ENCODE data around the gene CEP85L.
A peak's percentile ranks its signal among the peaks of the same experiment; 100 is the strongest.

The CEP85L gene

DNA sequence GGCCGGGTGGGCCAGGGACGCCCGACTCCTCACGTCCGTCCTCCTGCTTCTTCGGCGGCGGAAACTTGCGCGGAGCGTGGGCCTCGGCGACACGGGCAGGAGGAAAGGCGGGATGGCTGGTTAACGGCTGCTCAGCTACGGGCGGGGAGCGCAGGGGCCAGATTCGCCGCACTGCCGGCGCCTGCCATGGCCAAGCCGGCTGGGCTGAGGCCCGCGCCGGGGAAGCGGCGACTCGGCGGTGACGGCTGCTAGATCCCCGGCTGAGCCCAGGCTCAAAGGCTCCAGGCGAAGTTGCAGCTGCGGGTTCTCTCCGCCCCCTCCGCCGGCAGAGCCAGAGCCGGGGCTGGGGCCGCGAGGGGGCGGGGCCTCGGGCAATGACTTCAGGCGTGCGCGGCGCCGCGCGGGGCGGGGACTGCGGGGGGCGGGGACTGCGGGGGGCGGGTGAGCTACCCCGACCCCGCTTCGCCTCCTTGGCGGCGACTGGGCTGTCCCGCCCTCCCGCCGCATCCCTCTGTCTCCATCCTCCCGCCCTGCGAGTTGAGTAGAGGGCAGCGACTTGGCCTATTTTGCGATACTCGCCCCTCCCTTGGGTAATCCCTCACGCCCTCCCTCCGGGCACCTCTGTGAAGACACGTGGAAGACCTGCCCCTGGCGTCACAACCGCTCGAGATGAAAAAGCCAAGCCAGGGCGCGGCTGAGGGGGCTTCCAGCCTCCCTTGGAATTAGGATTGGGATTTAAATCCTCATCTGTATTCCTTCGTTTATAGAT, at the start of gene CEP85L:
CEP85L (minus strand) TSS at position 310 of the 769 bp plus-strand sequence. CDS start 322 bp downstream, outside the sequence.
- peak within 1 kb of the TSS; percentile 76 to 91 for H3K4me3 ChIP-seq (ENCODE audit: low read depth in 1 of 2, low read length in 2 of 2)
- H3K4me1 ChIP-seq (ENCODE audit: control insufficient read depth in 1 of 2, insufficient read depth in 2 of 2, low read length in 2 of 2): peaks cover 5 to 22% of the 10 kb centered on the region in 2 donors
- H3K27ac ChIP-seq (ENCODE audit: low read length): peak within 1 kb of the TSS; percentile 69
- H3K27me3 ChIP-seq (ENCODE audit: low read depth, low read length): no peaks in the 10 kb centered on the region
- H3K36me3 ChIP-seq (ENCODE audit: control insufficient read depth in 1 of 2, insufficient read depth in 2 of 2, low read length in 2 of 2): peaks cover 0 to 7% of the 10 kb centered on the region in 2 donors
- H3K9me3 ChIP-seq (ENCODE audit: control insufficient read depth in 1 of 2, low read length in 2 of 2): no peaks in the 10 kb centered on the region

DNA sequence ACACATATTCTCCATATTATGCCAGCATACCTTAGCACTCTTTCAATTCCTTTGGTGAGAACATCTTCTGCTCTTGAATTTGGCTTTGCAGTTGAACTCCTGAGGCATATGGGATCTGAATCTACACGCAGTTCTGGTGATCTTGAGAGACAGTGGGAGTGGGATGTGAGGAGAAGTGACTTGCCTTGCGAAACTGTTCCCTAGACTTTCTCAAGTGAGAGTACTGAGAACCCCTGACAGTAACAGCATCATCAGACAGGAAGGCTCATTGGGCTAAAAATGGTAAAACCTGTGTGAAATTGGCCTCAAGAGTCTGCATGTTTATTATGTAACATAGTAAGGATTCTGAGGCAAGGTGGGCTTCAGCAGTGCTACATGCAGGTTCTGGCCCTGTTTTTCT, 49.1 kb upstream of the CEP85L start:
- H3K4me1 ChIP-seq (ENCODE audit: control insufficient read depth in 1 of 2, insufficient read depth in 2 of 2, low read length in 2 of 2): peaks cover 2 to 8% of the 10 kb centered on the region in 2 donors
- no peak overlapping the region for H3K27ac ChIP-seq (ENCODE audit: low read length)
- H3K9me3 ChIP-seq (ENCODE audit: control insufficient read depth in 1 of 2, low read length in 2 of 2): no peaks in the 10 kb centered on the region
- H3K27me3 ChIP-seq (ENCODE audit: low read depth, low read length): no peaks in the 10 kb centered on the region
- no peak overlapping the region for H3K4me3 ChIP-seq (ENCODE audit: low read depth in 1 of 2, low read length in 2 of 2)
- H3K36me3 ChIP-seq (ENCODE audit: control insufficient read depth in 1 of 2, insufficient read depth in 2 of 2, low read length in 2 of 2): no peaks in the 10 kb centered on the region

DNA sequence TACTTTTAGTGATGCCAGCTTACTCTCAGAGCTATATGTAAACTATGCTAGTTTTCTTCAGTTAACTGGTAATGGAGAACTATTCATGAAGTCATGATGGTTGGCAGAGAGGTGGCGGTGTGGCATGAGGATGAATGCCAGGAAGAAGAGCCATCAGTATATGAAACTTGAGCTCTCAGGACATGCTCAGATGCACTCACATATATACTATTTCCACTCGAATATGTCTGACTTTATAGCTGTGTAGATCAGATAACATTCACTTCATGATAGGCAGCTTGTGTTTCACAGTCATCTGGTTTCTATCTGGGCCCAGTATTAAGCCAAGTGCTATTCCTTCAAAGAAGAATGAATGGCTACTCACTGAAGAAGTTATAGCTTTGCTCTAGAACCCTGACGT, 46.2 kb upstream of the CEP85L start:
- no peak overlapping the region for H3K4me3 ChIP-seq (ENCODE audit: low read depth in 1 of 2, low read length in 2 of 2)
- no peak overlapping the region for H3K27ac ChIP-seq (ENCODE audit: low read length)
- H3K27me3 ChIP-seq (ENCODE audit: low read depth, low read length): no peaks in the 10 kb centered on the region
- no peaks in the 10 kb centered on the region for H3K4me1 ChIP-seq (ENCODE audit: control insufficient read depth in 1 of 2, insufficient read depth in 2 of 2, low read length in 2 of 2)
- no peaks in the 10 kb centered on the region for H3K36me3 ChIP-seq (ENCODE audit: control insufficient read depth in 1 of 2, insufficient read depth in 2 of 2, low read length in 2 of 2)
- H3K9me3 ChIP-seq (ENCODE audit: control insufficient read depth in 1 of 2, low read length in 2 of 2): no peaks in the 10 kb centered on the region

DNA sequence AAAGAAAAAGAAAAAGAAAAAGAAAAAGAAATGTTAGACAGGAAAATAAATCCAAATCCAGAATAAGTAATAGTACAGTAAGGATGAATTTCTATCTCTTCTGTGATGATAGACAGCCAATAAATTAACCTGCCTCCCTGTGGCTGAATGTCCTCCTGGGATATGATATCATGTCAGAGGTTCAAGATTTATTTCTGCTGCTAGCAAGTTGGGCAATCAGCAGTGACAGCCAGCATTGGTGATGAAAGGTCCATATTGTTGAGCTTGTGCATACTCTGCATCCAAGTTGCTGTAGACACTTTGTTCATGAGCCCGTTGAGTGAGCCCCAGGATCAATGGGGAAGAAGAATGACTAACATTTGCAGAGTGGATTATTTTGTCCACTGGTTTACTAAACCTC, 44.9 kb upstream of the CEP85L start:
- no peaks in the 10 kb centered on the region for H3K4me1 ChIP-seq (ENCODE audit: control insufficient read depth in 1 of 2, insufficient read depth in 2 of 2, low read length in 2 of 2)
- H3K4me3 ChIP-seq (ENCODE audit: low read depth in 1 of 2, low read length in 2 of 2): no peak overlapping the region
- no peaks in the 10 kb centered on the region for H3K27me3 ChIP-seq (ENCODE audit: low read depth, low read length)
- no peaks in the 10 kb centered on the region for H3K36me3 ChIP-seq (ENCODE audit: control insufficient read depth in 1 of 2, insufficient read depth in 2 of 2, low read length in 2 of 2)
- H3K9me3 ChIP-seq (ENCODE audit: control insufficient read depth in 1 of 2, low read length in 2 of 2): no peaks in the 10 kb centered on the region
- H3K27ac ChIP-seq (ENCODE audit: low read length): no peak overlapping the region

DNA sequence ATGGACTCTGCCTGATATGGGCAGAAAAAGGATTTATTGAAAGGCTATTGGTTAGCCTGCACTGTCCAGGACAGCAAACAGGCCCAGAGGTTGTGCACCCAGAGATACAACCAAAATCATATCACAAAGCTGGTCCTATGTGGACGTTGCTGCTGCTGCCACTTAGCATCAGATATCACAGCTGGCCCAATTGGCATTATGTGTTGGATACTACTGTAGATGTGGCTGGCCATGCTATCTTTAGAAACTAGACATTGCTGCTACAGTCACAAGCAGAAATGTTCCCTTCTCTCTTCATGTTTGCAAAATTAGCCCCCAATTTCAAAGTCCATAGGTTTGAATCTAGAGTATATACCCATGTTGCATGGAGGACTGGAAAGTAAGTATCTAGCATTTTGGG, 42.2 kb upstream of the CEP85L start:
- no peaks in the 10 kb centered on the region for H3K4me1 ChIP-seq (ENCODE audit: control insufficient read depth in 1 of 2, insufficient read depth in 2 of 2, low read length in 2 of 2)
- H3K4me3 ChIP-seq (ENCODE audit: low read depth in 1 of 2, low read length in 2 of 2): no peak overlapping the region
- no peaks in the 10 kb centered on the region for H3K36me3 ChIP-seq (ENCODE audit: control insufficient read depth in 1 of 2, insufficient read depth in 2 of 2, low read length in 2 of 2)
- no peaks in the 10 kb centered on the region for H3K9me3 ChIP-seq (ENCODE audit: control insufficient read depth in 1 of 2, low read length in 2 of 2)
- no peak overlapping the region for H3K27ac ChIP-seq (ENCODE audit: low read length)
- no peaks in the 10 kb centered on the region for H3K27me3 ChIP-seq (ENCODE audit: low read depth, low read length)

DNA sequence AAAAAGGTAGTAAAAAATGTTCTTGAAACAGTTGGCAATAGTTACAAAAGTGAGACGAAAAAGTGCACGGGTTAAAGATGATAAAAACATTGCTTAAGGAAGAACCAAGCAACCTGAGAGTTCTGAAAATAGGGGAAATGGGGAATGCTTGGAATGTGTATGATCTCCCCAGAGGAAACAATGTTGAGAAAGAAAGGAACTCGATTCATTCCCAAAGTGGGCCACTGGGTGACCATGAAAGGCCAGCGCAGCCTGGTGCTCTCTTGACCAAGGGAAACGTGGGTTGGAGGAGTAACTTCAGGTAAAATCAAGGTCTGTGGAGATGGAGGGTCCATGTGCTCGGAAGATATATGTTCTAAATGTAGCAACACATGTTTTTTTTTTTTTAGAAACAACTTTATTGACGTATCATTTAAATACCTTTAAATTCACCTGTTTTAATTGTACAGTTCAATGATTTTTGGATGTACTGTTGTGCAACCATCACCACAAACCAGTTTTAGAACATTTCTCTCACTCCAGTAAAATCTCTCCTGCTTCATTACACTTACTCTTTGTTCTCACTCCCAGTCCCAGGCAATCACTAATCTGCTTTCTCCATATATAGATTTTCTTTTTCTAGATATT, 34.5 kb upstream of the CEP85L start:
- Histone ChIP-seq H3K36me3 (ENCODE audit: control insufficient read depth in 1 of 2, insufficient read depth in 2 of 2, low read length in 2 of 2) (no peaks in the 10 kb centered on the region), H3K27me3 (ENCODE audit: low read depth, low read length) (no peaks in the 10 kb centered on the region), H3K27ac (ENCODE audit: low read length) (no peak overlapping the region), H3K9me3 (ENCODE audit: control insufficient read depth in 1 of 2, low read length in 2 of 2) (no peaks in the 10 kb centered on the region), H3K4me1 (ENCODE audit: control insufficient read depth in 1 of 2, insufficient read depth in 2 of 2, low read length in 2 of 2) (peaks cover 0 to 6% of the 10 kb centered on the region in 2 donors), H3K4me3 (ENCODE audit: low read depth in 1 of 2, low read length in 2 of 2) (no peak overlapping the region)

DNA sequence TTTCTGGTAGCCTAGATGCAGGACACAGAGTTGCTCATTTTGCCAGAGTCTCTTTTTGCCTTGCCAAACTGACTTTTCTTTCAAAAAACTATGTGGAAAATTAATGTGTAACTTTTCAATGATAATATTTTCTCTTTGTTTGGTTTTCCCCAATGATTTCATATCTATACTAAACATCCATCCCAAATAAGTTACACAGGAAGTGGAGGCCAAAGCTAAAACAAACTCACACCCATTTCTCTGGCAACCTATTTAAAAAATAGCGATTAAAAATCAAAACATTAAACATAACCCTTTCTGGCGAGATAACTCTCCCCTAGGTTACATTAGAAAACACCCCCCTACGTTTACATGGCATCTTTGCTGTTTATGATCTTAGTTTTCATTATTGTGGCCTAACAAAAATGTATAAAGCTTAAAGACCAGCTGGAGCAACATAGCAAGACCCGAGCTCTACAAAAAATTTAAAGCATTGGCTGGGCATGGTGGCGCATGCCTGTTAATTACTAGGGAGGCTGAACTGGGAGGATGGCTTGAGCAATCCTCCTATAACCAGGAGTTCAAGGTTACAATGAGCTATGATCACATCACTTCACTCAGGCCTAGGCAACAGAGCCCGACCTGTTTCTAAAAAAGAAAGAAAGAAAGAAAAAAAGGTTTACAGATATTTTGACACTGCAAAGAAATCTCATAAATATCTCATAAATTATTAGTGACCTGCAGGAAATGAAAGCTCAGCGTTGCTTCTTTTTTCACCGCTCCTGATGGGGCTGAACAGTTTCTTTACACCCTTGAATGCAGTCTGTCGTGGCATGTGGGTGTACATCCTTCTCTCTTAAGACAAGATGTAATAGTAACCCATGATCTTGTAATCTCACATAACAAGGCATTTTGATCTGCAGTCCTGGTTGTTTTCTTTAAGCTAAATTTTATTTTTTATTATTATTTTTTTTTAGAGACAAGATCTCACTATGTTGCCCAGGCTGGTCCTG, 32.8 kb upstream of the CEP85L start:
- Histone ChIP-seq H3K4me3 (ENCODE audit: low read depth in 1 of 2, low read length in 2 of 2) (no peak overlapping the region), H3K27ac (ENCODE audit: low read length) (no peak overlapping the region), H3K9me3 (ENCODE audit: control insufficient read depth in 1 of 2, low read length in 2 of 2) (no peaks in the 10 kb centered on the region), H3K27me3 (ENCODE audit: low read depth, low read length) (no peaks in the 10 kb centered on the region), H3K4me1 (ENCODE audit: control insufficient read depth in 1 of 2, insufficient read depth in 2 of 2, low read length in 2 of 2) (peaks cover 0 to 6% of the 10 kb centered on the region in 2 donors), H3K36me3 (ENCODE audit: control insufficient read depth in 1 of 2, insufficient read depth in 2 of 2, low read length in 2 of 2) (no peaks in the 10 kb centered on the region)

DNA sequence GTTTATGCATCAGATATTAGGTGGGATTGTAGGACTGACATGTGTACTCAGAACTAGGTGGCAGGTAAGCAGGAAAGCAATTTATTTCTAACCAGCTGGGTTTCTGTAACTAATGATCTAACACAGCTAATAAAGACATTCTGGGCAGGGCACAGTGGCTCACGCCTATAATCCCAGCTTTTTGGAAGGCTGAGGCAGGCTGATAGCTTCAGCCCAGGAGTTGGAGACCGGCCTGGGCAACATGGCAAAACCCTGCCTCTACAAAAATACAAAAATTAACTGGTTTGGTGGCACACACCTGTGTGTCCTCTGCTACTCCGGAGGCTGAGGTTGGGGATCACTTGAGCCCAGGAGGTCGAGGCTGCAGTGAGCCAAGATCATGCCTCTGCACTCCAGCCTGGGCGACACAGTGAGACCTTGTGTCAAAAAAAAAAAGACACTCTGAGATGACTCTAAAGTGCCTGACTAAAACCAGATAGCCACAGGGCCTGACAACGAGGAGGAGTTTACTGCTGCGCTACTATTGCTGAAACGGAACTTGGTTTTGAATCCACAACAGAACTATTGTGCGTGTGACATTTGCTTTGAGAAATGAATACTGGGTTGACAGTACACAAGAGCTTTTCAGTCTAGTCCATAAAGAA, 29.2 kb upstream of the CEP85L start:
- Histone ChIP-seq H3K36me3 (ENCODE audit: control insufficient read depth in 1 of 2, insufficient read depth in 2 of 2, low read length in 2 of 2) (no peaks in the 10 kb centered on the region), H3K27ac (ENCODE audit: low read length) (no peak overlapping the region), H3K4me3 (ENCODE audit: low read depth in 1 of 2, low read length in 2 of 2) (no peak overlapping the region)

DNA sequence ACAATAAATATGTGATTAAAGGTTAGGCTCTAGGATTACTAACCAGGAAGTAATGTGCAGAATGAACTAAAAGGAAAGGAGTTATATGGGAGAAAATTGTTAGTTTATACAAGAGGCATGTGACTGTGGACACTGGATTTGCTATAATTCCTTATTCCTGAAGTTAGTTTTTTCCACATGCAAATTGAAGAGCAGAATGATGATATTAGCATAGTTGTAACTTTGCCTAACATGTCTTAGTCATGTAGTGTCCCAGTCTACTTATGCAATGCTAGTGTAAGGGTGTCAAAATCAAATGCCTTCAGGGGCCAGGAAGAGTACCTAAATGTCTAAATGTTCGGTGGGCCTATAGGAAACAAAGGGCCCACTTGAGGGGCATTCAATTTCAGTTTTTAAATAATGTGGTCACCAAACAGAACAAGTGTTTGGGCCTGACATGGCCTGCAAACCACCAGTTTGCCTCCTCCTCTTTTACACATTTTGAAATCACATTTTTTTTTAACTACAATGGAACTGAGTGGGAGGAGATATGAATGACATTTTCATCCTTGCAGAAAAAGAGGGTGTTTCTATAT, 28.0 kb upstream of the CEP85L start:
- Histone ChIP-seq H3K27me3 (ENCODE audit: low read depth, low read length) (no peaks in the 10 kb centered on the region), H3K4me1 (ENCODE audit: control insufficient read depth in 1 of 2, insufficient read depth in 2 of 2, low read length in 2 of 2) (peaks cover 0 to 6% of the 10 kb centered on the region in 2 donors), H3K4me3 (ENCODE audit: low read depth in 1 of 2, low read length in 2 of 2) (no peak overlapping the region), H3K9me3 (ENCODE audit: control insufficient read depth in 1 of 2, low read length in 2 of 2) (no peaks in the 10 kb centered on the region), H3K27ac (ENCODE audit: low read length) (no peak overlapping the region), H3K36me3 (ENCODE audit: control insufficient read depth in 1 of 2, insufficient read depth in 2 of 2, low read length in 2 of 2) (no peaks in the 10 kb centered on the region)

More for the DNA sequence above, 29.2 kb upstream of the CEP85L start:
- no peaks in the 10 kb centered on the region for H3K9me3 ChIP-seq (ENCODE audit: control insufficient read depth in 1 of 2, low read length in 2 of 2)
- H3K4me1 ChIP-seq (ENCODE audit: control insufficient read depth in 1 of 2, insufficient read depth in 2 of 2, low read length in 2 of 2): peaks cover 0 to 6% of the 10 kb centered on the region in 2 donors
- no peaks in the 10 kb centered on the region for H3K27me3 ChIP-seq (ENCODE audit: low read depth, low read length)

DNA sequence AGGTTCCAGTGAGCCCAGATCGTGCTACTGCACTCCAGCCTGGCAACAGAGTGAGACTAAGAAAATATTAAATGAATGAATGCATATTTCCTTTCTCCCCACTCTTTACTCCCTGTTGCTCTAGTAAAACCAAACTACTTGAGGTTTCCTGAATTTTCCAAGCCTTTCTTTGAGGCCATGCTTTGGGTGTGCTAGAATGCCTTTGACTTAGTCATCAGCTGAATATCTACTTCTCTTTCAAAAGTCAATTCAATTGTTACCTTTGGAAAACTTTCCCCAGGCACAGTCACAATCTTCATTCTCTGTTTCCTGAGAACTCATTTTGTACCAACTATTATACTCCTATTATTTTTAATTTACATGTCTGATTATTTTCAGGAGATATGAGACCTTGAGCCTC, 27.5 kb upstream of the CEP85L start:
- Histone ChIP-seq H3K27me3 (ENCODE audit: low read depth, low read length) (no peaks in the 10 kb centered on the region), H3K27ac (ENCODE audit: low read length) (no peak overlapping the region), H3K36me3 (ENCODE audit: control insufficient read depth in 1 of 2, insufficient read depth in 2 of 2, low read length in 2 of 2) (no peaks in the 10 kb centered on the region), H3K4me3 (ENCODE audit: low read depth in 1 of 2, low read length in 2 of 2) (no peak overlapping the region), H3K9me3 (ENCODE audit: control insufficient read depth in 1 of 2, low read length in 2 of 2) (no peaks in the 10 kb centered on the region), H3K4me1 (ENCODE audit: control insufficient read depth in 1 of 2, insufficient read depth in 2 of 2, low read length in 2 of 2) (peaks cover 0 to 5% of the 10 kb centered on the region in 2 donors)
